Measurements from ENCODE around the gene KRTDAP.
A peak's percentile ranks its signal among the peaks of the same experiment; 100 is the strongest.
"Not testable (repeated sequence)": the region's sequence is repeated elsewhere in the genome, so short reads cannot be mapped to it uniquely, and the experiment has no call there.

Gene KRTDAP

GRCh38 chr19:35471946-35472345 is 18.3 kb downstream of the KRTDAP start:
- H3K4me3 ChIP-seq (ENCODE audit: low read length): no peak overlapping the region
- no peak for DNase-seq (ENCODE audit: low read depth)
- no peak for TF ChIP-seq CTCF (conservative IDR thresholded peaks at IDR 0.05; ENCODE audit: low read length)

GRCh38 chr19:35471075-35471474 is 19.2 kb downstream of the KRTDAP start:
- not testable (repeated sequence) for DNase-seq (ENCODE audit: low read depth); H3K4me3 ChIP-seq (ENCODE audit: low read length)

GRCh38 chr19:35470128-35470527 is 20.1 kb downstream of the KRTDAP start:
- no peak for DNase-seq (ENCODE audit: low read depth)
- no peak for TF ChIP-seq CTCF (conservative IDR thresholded peaks at IDR 0.05; ENCODE audit: low read length)
- H3K4me3 ChIP-seq (ENCODE audit: low read length): no peak overlapping the region

GRCh38 chr19:35468637-35469036 is 21.6 kb downstream of the KRTDAP start:
- DNase-seq (ENCODE audit: low read depth): peak; percentile 25
- H3K4me3 ChIP-seq (ENCODE audit: low read length): no peak overlapping the region
- peak; percentile 57 for TF ChIP-seq CTCF (conservative IDR thresholded peaks at IDR 0.05; ENCODE audit: low read length)

GRCh38 chr19:35466259-35466658 is 24.0 kb downstream of the KRTDAP start:
- no peak for DNase-seq (ENCODE audit: low read depth)
- TF ChIP-seq CTCF (conservative IDR thresholded peaks at IDR 0.05; ENCODE audit: low read length): no peak
- no peak overlapping the region for H3K4me3 ChIP-seq (ENCODE audit: low read length)

GRCh38 chr19:35462956-35463355 is 27.3 kb downstream of the KRTDAP start:
- H3K4me3 ChIP-seq (ENCODE audit: low read length); DNase-seq (ENCODE audit: low read depth): not testable (repeated sequence)

- H3K4me3 ChIP-seq (ENCODE audit: low read length): no peak overlapping the region
- no peak for TF ChIP-seq CTCF (conservative IDR thresholded peaks at IDR 0.05; ENCODE audit: low read length)
- no peak for DNase-seq (ENCODE audit: low read depth)
Measured at GRCh38 chr19:35462476-35462953, 27.7 kb downstream of the KRTDAP start.

GRCh38 chr19:35461788-35462187 is 28.5 kb downstream of the KRTDAP start:
- not testable (repeated sequence) for DNase-seq (ENCODE audit: low read depth); H3K4me3 ChIP-seq (ENCODE audit: low read length)

GRCh38 chr19:35461060-35461459 is 29.2 kb downstream of the KRTDAP start:
- no peak for TF ChIP-seq CTCF (conservative IDR thresholded peaks at IDR 0.05; ENCODE audit: low read length)
- no peak overlapping the region for H3K4me3 ChIP-seq (ENCODE audit: low read length)
- DNase-seq (ENCODE audit: low read depth): no peak
